NOMO-1 (cell line): ENCODE results near the gene TRPM4.
A peak's percentile ranks its signal among the peaks of the same experiment; 100 is the strongest.
"Not testable (repeated sequence)": the region's sequence is repeated elsewhere in the genome, so short reads cannot be mapped to it uniquely, and the experiment has no call there.

Experiments used
- DNase-seq, 2 experiments: peaks; one replicate each; lab custom pipeline; 2025; ENCODE audit not compliant: unreplicated experiment in 2 of 2; lab: John Stamatoyannopoulos, UW

The TRPM4 gene

GRCh38 chr19:49150106-49150943 is 7.3 kb upstream of the TRPM4 start:
- peak; percentile 89 to 93 for DNase-seq

GRCh38 chr19:49150944-49151243 is 6.7 kb upstream of the TRPM4 start:
- no peak for DNase-seq

GRCh38 chr19:49151267-49152118 is 6.1 kb upstream of the TRPM4 start:
- peak; percentile 60 to 67 for DNase-seq

GRCh38 chr19:49152119-49152550 is 5.5 kb upstream of the TRPM4 start:
- DNase-seq = no peak

GRCh38 chr19:49153167-49153809 is 4.3 kb upstream of the TRPM4 start:
- no peak for DNase-seq

- no peak for DNase-seq
These were observed 3.3 kb upstream of the TRPM4 start for GRCh38 chr19:49154279-49154678.

- peak in 1 of 2 experiments; percentile 24 for DNase-seq
These were observed 2.4 kb upstream of the TRPM4 start, which contains the start of gene HRC for GRCh38 chr19:49155005-49155819. Gene HRC (minus strand): TSS chr19:49155396. CDS start chr19:49155237, 159 bp downstream.

- DNase-seq = no peak
These were observed 1.7 kb upstream of the TRPM4 start for GRCh38 chr19:49155820-49156346.

- no peak for DNase-seq
These were observed 3.0 kb downstream of the TRPM4 start for GRCh38 chr19:49160450-49161189.

- no peak for DNase-seq
These were observed 4.4 kb downstream of the TRPM4 start for GRCh38 chr19:49161987-49162386.

- no peak for DNase-seq
These were observed 7.6 kb downstream of the TRPM4 start for GRCh38 chr19:49165111-49165750.

GRCh38 chr19:49165865-49166301 is 8.3 kb downstream of the TRPM4 start:
- no peak for DNase-seq

- no peak for DNase-seq
These were observed 10.3 kb downstream of the TRPM4 start for GRCh38 chr19:49167857-49168409.

- no peak for DNase-seq
These were observed 10.8 kb downstream of the TRPM4 start for GRCh38 chr19:49168421-49168820.

GRCh38 chr19:49173198-49173597 is 15.6 kb downstream of the TRPM4 start:
- no peak for DNase-seq

GRCh38 chr19:49180659-49181058 is 23.1 kb downstream of the TRPM4 start:
- no peak for DNase-seq

- not testable (repeated sequence) for DNase-seq
These were observed 24.6 kb downstream of the TRPM4 start for GRCh38 chr19:49182010-49182847.
